OCI-LY3 (cell line): ENCODE measurements around the gene SLC22A2.

Experiments used
- EZH2phosphoT487 ChIP-seq: fragments of 200-600 bp; shearing (Covaris generic); IDR thresholded peaks from 2 replicates; pipeline ENCODE4 v1.6.1; 2018; ENCODE audit warnings: antibody characterized with exemption, mixed run types, low read depth
- TF ChIP-seq, protein P1 (sequence below): fragments of 200-600, 300-600 bp; sonication (generic); IDR thresholded peaks from 2 replicates; pipeline ENCODE4 v1.5.1; 2014; ENCODE audit warnings: antibody characterized with exemption, low read length, low read depth

DNA sequence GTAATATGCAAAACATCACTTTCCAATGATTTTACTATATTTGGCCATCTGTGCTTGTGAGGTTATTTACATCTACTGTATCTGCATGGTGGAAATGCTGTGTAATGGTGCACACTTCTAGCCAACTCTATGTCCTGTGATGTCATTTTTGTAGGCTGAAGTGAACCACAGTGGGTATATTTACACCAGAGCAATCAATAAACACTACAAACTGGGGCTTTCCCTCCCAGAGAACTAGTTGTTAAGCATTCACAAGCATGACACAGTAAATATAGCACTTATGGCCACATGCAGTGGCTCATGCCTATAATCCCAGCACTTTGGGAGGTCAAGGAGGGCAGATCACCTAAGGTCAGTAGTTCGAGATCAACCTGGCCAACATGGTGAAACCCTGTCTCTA lies 4.9 kb downstream of the SLC22A2 start:
- TF ChIP-seq, protein P1, sequence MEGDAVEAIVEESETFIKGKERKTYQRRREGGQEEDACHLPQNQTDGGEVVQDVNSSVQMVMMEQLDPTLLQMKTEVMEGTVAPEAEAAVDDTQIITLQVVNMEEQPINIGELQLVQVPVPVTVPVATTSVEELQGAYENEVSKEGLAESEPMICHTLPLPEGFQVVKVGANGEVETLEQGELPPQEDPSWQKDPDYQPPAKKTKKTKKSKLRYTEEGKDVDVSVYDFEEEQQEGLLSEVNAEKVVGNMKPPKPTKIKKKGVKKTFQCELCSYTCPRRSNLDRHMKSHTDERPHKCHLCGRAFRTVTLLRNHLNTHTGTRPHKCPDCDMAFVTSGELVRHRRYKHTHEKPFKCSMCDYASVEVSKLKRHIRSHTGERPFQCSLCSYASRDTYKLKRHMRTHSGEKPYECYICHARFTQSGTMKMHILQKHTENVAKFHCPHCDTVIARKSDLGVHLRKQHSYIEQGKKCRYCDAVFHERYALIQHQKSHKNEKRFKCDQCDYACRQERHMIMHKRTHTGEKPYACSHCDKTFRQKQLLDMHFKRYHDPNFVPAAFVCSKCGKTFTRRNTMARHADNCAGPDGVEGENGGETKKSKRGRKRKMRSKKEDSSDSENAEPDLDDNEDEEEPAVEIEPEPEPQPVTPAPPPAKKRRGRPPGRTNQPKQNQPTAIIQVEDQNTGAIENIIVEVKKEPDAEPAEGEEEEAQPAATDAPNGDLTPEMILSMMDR: no peak
- TF ChIP-seq EZH2phosphoT487: no peak
